Natural killer cell (primary cell): ENCODE results near the gene PLG. TPM values are rescaled to one million over a fixed set of nuclear protein-coding genes. Genes with fewer than 3 reads are reported as not detected.
"Not testable (repeated sequence)": the region's sequence is repeated elsewhere in the genome, so short reads cannot be mapped to it uniquely, and the experiment has no call there.

ENCODE experiments used
- ATAC-seq, 3 donors: fragments of 150-1000 bp in 2 of 3; fragments of 200-7000 bp in 1 of 3; cut with Tn5 transposase; 1 replicate in 1 of 3; 2 replicates in 2 of 3; pipeline ENCODE4 v1.10.0; 2021; ENCODE audit warnings: mild to moderate bottlenecking in 2 of 3, moderate library complexity in 2 of 3
- DNase-seq, 2 donors: peaks; one replicate each; pipeline versions ENCODE4 v3.0.0 to v3.0.0-alpha.2; 2013 to 2021; ENCODE audit warnings: mixed read lengths in 1 of 2
- H3K27ac ChIP-seq: one replicate; pipeline ENCODE4 v1.5.1; 2013; ENCODE audit warnings: mild to moderate bottlenecking, low read length
- H3K27me3 ChIP-seq: one replicate; pipeline ENCODE4 v1.6.1; 2013; ENCODE audit warnings: low read length; ENCODE audit not compliant: control insufficient read depth, insufficient read depth
- H3K36me3 ChIP-seq: one replicate; pipeline ENCODE4 v1.6.1; 2013; ENCODE audit warnings: low read length; ENCODE audit not compliant: control insufficient read depth, insufficient read depth
- H3K4me1 ChIP-seq: one replicate; pipeline ENCODE4 v1.6.1; 2013; ENCODE audit warnings: low read length; ENCODE audit not compliant: control insufficient read depth, insufficient read depth
- H3K4me3 ChIP-seq: one replicate; pipeline ENCODE4 v1.5.1; 2013; ENCODE audit warnings: low read length
- H3K9me3 ChIP-seq: one replicate; pipeline ENCODE4 v1.6.1; 2013; ENCODE audit warnings: low read length; ENCODE audit not compliant: control insufficient read depth, insufficient read depth
- H3K27ac Mint-ChIP-seq, 2 donors: one replicate each; pipeline ENCODE4 v1.8.0; 2022; ENCODE audit warnings: mild to moderate bottlenecking in 2 of 2, mixed read lengths in 2 of 2, moderate library complexity in 1 of 2
- H3K27me3 Mint-ChIP-seq, 2 donors: one replicate each; pipeline ENCODE4 v1.8.0; 2022; ENCODE audit warnings: low read depth in 2 of 2, mixed read lengths in 2 of 2
- H3K36me3 Mint-ChIP-seq: one replicate; pipeline ENCODE4 v1.8.0; 2022; ENCODE audit warnings: mixed read lengths
- H3K4me1 Mint-ChIP-seq, 2 donors: one replicate each; pipeline ENCODE4 v1.8.0; 2022; ENCODE audit warnings: mixed read lengths in 2 of 2
- H3K4me3 Mint-ChIP-seq: one replicate; pipeline ENCODE4 v1.8.0; 2022; ENCODE audit warnings: mild to moderate bottlenecking, moderate library complexity, mixed read lengths
- H3K9me3 Mint-ChIP-seq, 2 donors: one replicate each; pipeline ENCODE4 v1.8.0; 2022; ENCODE audit warnings: mixed read lengths in 2 of 2
- CTCF ChIP-seq: fragments of 200-600 bp; IDR thresholded peaks from one replicate; pipeline ENCODE4 v1.8.0; 2022; ENCODE audit warnings: antibody characterized with exemption
- WGBS: methylation state at CpG from one replicate; pipeline ENCODE4 v1.1.7; 2013; ENCODE audit warnings: missing lambda C conversion rate; ENCODE audit not compliant: insufficient coverage; 5-methylcytosine and 5-hydroxymethylcytosine counted together
- intact Hi-C: fragments of 100-400 bp; cut with micrococcal nuclease; formaldehyde crosslinking; loops from one replicate; pipeline ENCODE4 v1.14.2; 2022
- total RNA-seq, 4 donors: library from RNA; stranded (reverse); fragments of 120-200 nt in 1 of 4; gene quantifications; one replicate each; pipeline versions ENCODE4 v1.2.3 to v1.2.4, GENCODE V29; 2013 to 2022

PLG gene
- not detected for total RNA-seq
- total RNA-seq (2013), result 0.77 TPM

GRCh38 chr6:160701918-160702680 is at the start of gene PLG:
Gene PLG (plus strand): TSS chr6:160702244. CDS start chr6:160702305, 61 bp downstream.
- H3K4me3 ChIP-seq, H3K4me1 Mint-ChIP-seq, H3K4me3 Mint-ChIP-seq, H3K4me1 ChIP-seq, H3K9me3 ChIP-seq, H3K27ac Mint-ChIP-seq, DNase-seq, H3K27me3 ChIP-seq, ATAC-seq, H3K36me3 ChIP-seq, H3K27ac ChIP-seq, H3K36me3 Mint-ChIP-seq, intact Hi-C loops, H3K9me3 Mint-ChIP-seq: not testable (repeated sequence)
- H3K27me3 Mint-ChIP-seq, result peaks cover 15 to 16% of the 10 kb centered on the region in 2 donors
- WGBS, result 89% methylated on average over 2 of the region's 6 CpGs

GRCh38 chr6:160659562-160659961 is 42.5 kb upstream of the PLG start:
- Histone ChIP-seq H3K27me3 (peaks cover 2% of the 10 kb centered on the region), H3K36me3 (no peaks in the 10 kb centered on the region), H3K9me3 (no peaks in the 10 kb centered on the region), H3K27ac (no peak overlapping the region), H3K4me3 (no peak overlapping the region), H3K4me1 (no peaks in the 10 kb centered on the region)
- DNase-seq (no peak), ATAC-seq (no peak)
- Mint-ChIP-seq H3K9me3 (no peaks in the 10 kb centered on the region), H3K4me3 (no peak overlapping the region), H3K27ac (no peak overlapping the region), H3K27me3 (peaks cover 0 to 3% of the 10 kb centered on the region in 2 donors), H3K4me1 (no peaks in the 10 kb centered on the region), H3K36me3 (no peaks in the 10 kb centered on the region)
- 78% methylated on average over 4 of the region's 6 CpGs for WGBS
- intact Hi-C loops, result no loop called here
- no peak for TF ChIP-seq CTCF

- no peaks in the 10 kb centered on the region for H3K4me1 ChIP-seq
- H3K27me3 Mint-ChIP-seq, result peaks cover 0 to 3% of the 10 kb centered on the region in 2 donors
- H3K9me3 ChIP-seq, result no peaks in the 10 kb centered on the region
- TF ChIP-seq CTCF, result no peak
- no peak overlapping the region for H3K27ac Mint-ChIP-seq
- no peaks in the 10 kb centered on the region for H3K4me1 Mint-ChIP-seq
- no peaks in the 10 kb centered on the region for H3K9me3 Mint-ChIP-seq
- DNase-seq (no peak), ATAC-seq (no peak)
- H3K4me3 Mint-ChIP-seq, result no peak overlapping the region
- no peaks in the 10 kb centered on the region for H3K36me3 ChIP-seq
- no peaks in the 10 kb centered on the region for H3K36me3 Mint-ChIP-seq
- H3K27ac ChIP-seq, result no peak overlapping the region
- H3K4me3 ChIP-seq, result no peak overlapping the region
- intact Hi-C loops, result no loop called here
- 84% methylated on average over 3 of the region's 3 CpGs for WGBS
- H3K27me3 ChIP-seq, result peaks cover 2% of the 10 kb centered on the region
Measured at GRCh38 chr6:160661216-160661615, 40.8 kb upstream of the PLG start.

GRCh38 chr6:160662429-160662828 is 39.6 kb upstream of the PLG start:
- Histone ChIP-seq H3K27ac (no peak overlapping the region), H3K9me3 (no peaks in the 10 kb centered on the region), H3K4me1 (no peaks in the 10 kb centered on the region), H3K4me3 (no peak overlapping the region), H3K27me3 (peaks cover 2% of the 10 kb centered on the region), H3K36me3 (no peaks in the 10 kb centered on the region)
- DNase-seq (no peak), ATAC-seq (no peak)
- Mint-ChIP-seq H3K36me3 (no peaks in the 10 kb centered on the region), H3K9me3 (no peaks in the 10 kb centered on the region), H3K4me3 (no peak overlapping the region), H3K27me3 (peaks cover 0 to 3% of the 10 kb centered on the region in 2 donors), H3K4me1 (no peaks in the 10 kb centered on the region), H3K27ac (no peak overlapping the region)
- TF ChIP-seq CTCF, result no peak
- 45% methylated on average over 3 of the region's 3 CpGs for WGBS
- intact Hi-C loops, result no loop called here
